Tibial nerve (tissue), 4 donors: ENCODE measurements around the gene USP30. TPM values are rescaled to one million over a fixed set of nuclear protein-coding genes. Genes with fewer than 3 reads are reported as not detected.

Experiments used
- DNase-seq, 2 donors: peaks; one replicate each; pipeline ENCODE4 v3.0.0-alpha.2; 2019; ENCODE audit warnings: low spot score in 2 of 2
- H3K27ac ChIP-seq, 4 donors: fragments of 200-600 bp; sonication (generic) in 3 of 4; one replicate each; pipeline ENCODE4 v1.5.1; 2017 to 2019; ENCODE audit warnings: mild to moderate bottlenecking in 1 of 4
- H3K27me3 ChIP-seq, 2 donors: fragments of 200-600 bp; sonication (generic) in 1 of 2; one replicate each; pipeline versions ENCODE4 v1.5.1 to v1.6.0; 2017 to 2019
- H3K36me3 ChIP-seq, 3 donors: fragments of 200-600 bp; sonication (generic); one replicate each; pipeline ENCODE4 v1.5.1; 2018 to 2019
- H3K4me1 ChIP-seq, 4 donors: fragments of 200-600 bp; sonication (generic) in 3 of 4; one replicate each; pipeline ENCODE4 v1.5.1; 2017 to 2019
- H3K4me3 ChIP-seq, 4 donors: fragments of 200-600 bp; sonication (generic) in 3 of 4; one replicate each; pipeline ENCODE4 v1.5.1; 2017 to 2019; ENCODE audit warnings: mild to moderate bottlenecking in 1 of 4, moderate library complexity in 1 of 4
- H3K9me3 ChIP-seq, 4 donors: fragments of 200-600 bp; sonication (generic) in 3 of 4; one replicate each; pipeline ENCODE4 v1.5.1; 2017 to 2019
- EP300 ChIP-seq, 2 donors: sonication (generic); formaldehyde crosslinking; IDR thresholded peaks; one replicate each; pipeline ENCODE4 v1.6.1; 2017; ENCODE audit warnings: antibody characterized with exemption in 2 of 2, mild to moderate bottlenecking in 1 of 2
- POLR2A ChIP-seq, 2 donors: fragments of 450-650 bp; IDR thresholded peaks; one replicate each; pipeline ENCODE4 v1.6.1; 2017; ENCODE audit warnings: antibody characterized with exemption in 2 of 2, mild to moderate bottlenecking in 2 of 2, moderate library complexity in 2 of 2
- WGBS, 2 donors: methylation state at CpG; one replicate each; pipeline ENCODE4 v1.1.5; 2018; 5-methylcytosine and 5-hydroxymethylcytosine counted together
- total RNA-seq, 4 donors: library from RNA; depleted of rRNA; stranded (reverse); fragments of >200 nt; gene quantifications; one replicate each; pipeline ENCODE4 v1.1.0, GENCODE V29; 2016
- TF ChIP-seq, protein P1 (sequence below), 5 experiments: fragments of 200-600 bp in 3 of 5; fragments of 450-650 bp in 2 of 5; sonication (generic) in 3 of 5; IDR thresholded peaks; one replicate each; pipeline ENCODE4 v1.5.1; 2016 to 2019; ENCODE audit warnings: antibody characterized with exemption in 5 of 5, mild to moderate bottlenecking in 3 of 5, moderate library complexity in 2 of 5

Gene USP30
- total RNA-seq, 4 donors from 2014 or later, result 12.0 to 38.8 (median 20.8) TPM

DNA sequence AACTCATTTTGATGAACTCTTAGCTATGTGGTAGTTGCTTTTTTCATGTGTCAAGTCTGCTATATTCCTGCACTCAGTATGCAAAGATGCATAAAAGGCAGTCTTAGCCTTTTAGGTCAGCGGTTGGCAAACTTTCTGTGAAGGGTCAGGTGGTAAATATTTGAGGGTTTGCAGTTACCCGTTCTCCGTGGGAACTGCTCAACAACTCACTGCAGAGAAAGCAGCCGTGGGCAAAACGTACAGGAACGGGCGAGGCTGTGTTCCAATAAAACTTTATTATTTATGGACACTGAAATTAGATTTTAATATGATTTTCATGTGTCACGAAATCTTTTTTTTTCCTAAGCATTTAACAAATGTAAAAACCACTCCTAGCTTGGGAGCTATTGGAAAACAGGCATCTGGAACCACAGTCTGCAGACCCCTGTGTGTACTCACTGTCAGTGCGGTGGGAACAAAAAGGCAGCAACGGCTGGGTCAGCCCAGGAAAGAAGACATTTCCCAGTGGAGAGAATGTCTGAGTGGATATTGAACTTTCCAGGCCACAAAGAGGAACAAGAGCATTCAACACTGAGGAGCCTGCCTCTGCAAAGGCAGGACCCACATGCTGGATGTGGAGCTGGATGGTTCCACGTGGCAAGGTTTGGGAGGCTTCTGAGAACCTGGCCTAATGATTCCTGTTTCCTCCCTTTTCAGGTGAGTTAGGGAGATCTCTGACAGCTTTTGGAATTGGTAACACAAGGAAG lies 60.5 kb downstream of the USP30 start:
- Histone ChIP-seq H3K36me3 (peaks cover 0 to 11% (median 0%) of the 10 kb centered on the region in 3 donors), H3K27ac (peak overlapping the region; percentile 77 to 92 (median 89)), H3K27me3 (no peaks in the 10 kb centered on the region), H3K9me3 (no peaks in the 10 kb centered on the region), H3K4me1 (peaks cover 4 to 71% (median 58%) of the 10 kb centered on the region in 4 donors), H3K4me3 (no peak overlapping the region)
- TF ChIP-seq POLR2A (IDR thresholded peaks at IDR 0.05), result no peak
- TF ChIP-seq EP300 (IDR thresholded peaks at IDR 0.05), result no peak
- TF ChIP-seq, protein P1, sequence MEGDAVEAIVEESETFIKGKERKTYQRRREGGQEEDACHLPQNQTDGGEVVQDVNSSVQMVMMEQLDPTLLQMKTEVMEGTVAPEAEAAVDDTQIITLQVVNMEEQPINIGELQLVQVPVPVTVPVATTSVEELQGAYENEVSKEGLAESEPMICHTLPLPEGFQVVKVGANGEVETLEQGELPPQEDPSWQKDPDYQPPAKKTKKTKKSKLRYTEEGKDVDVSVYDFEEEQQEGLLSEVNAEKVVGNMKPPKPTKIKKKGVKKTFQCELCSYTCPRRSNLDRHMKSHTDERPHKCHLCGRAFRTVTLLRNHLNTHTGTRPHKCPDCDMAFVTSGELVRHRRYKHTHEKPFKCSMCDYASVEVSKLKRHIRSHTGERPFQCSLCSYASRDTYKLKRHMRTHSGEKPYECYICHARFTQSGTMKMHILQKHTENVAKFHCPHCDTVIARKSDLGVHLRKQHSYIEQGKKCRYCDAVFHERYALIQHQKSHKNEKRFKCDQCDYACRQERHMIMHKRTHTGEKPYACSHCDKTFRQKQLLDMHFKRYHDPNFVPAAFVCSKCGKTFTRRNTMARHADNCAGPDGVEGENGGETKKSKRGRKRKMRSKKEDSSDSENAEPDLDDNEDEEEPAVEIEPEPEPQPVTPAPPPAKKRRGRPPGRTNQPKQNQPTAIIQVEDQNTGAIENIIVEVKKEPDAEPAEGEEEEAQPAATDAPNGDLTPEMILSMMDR (IDR thresholded peaks at IDR 0.05), result no peak
- WGBS, 2 donors, result 72 to 78% methylated on average over 11 of the region's 11 CpGs
- DNase-seq, result no peak

GRCh38 chr12:109113661-109114321 lies 61.4 kb downstream of the USP30 start:
- peaks cover 4 to 77% (median 60%) of the 10 kb centered on the region in 4 donors for H3K4me1 ChIP-seq
- no peaks in the 10 kb centered on the region for H3K27me3 ChIP-seq
- TF ChIP-seq, protein P1 (IDR thresholded peaks at IDR 0.05), result no peak
- TF ChIP-seq POLR2A (IDR thresholded peaks at IDR 0.05) (no peak), EP300 (IDR thresholded peaks at IDR 0.05) (peak in 1 of 2 donors; percentile 24)
- WGBS, 2 donors, result 66 to 69% methylated on average over 5 of the region's 5 CpGs
- H3K36me3 ChIP-seq, result peaks cover 0 to 2% (median 0%) of the 10 kb centered on the region in 3 donors
- no peak overlapping the region for H3K4me3 ChIP-seq
- no peaks in the 10 kb centered on the region for H3K9me3 ChIP-seq
- no peak for DNase-seq
- H3K27ac ChIP-seq, result peak overlapping the region; percentile 77 to 92 (median 89)

DNA sequence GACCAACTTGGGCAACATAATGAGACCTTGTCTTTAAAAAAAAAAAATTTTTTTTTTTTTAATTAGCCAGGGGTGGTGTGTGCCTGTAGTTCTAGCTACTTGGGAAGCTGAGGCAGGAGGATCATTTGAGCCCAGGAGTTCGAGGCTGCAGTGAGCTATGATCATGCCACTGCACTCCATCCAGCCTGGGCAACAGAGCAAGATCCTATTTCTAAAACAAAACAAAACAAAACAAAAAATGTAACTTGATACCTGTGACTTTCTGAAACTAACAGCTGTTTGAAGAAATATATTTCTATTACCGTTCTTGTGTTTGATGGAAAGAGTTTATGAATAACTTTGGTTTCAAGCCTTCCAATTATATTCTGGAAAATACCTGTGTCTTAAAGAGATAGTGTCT lies 62.3 kb downstream of the USP30 start:
- no peak for TF ChIP-seq EP300 (IDR thresholded peaks at IDR 0.05)
- no peak for TF ChIP-seq POLR2A (IDR thresholded peaks at IDR 0.05)
- TF ChIP-seq, protein P1 (IDR thresholded peaks at IDR 0.05), result no peak
- WGBS, 2 donors, result 67 to 70% methylated on average over 2 of the region's 2 CpGs
- Histone ChIP-seq H3K4me1 (peaks cover 4 to 75% (median 60%) of the 10 kb centered on the region in 4 donors), H3K36me3 (no peaks in the 10 kb centered on the region), H3K27ac (peak overlapping the region; percentile 77 to 92 (median 89)), H3K9me3 (no peaks in the 10 kb centered on the region), H3K4me3 (no peak overlapping the region), H3K27me3 (no peaks in the 10 kb centered on the region)
- DNase-seq, result no peak

- Histone ChIP-seq H3K27ac (peak overlapping the region; percentile 77 to 92 (median 89)), H3K27me3 (no peaks in the 10 kb centered on the region), H3K4me3 (peak overlapping the region in 2 of 4 donors; percentile 2 to 5), H3K9me3 (no peaks in the 10 kb centered on the region), H3K4me1 (peaks cover 4 to 68% (median 54%) of the 10 kb centered on the region in 4 donors), H3K36me3 (no peaks in the 10 kb centered on the region)
- 42 to 44% methylated on average over 3 of the region's 3 CpGs for WGBS, 2 donors
- no peak for DNase-seq
- TF ChIP-seq, protein P1 (IDR thresholded peaks at IDR 0.05), result no peak
Measured at GRCh38 chr12:109115404-109115757, 63.0 kb downstream of the USP30 start.
